SK-MEL-5 (cell line): ENCODE data around the gene TTC27. TPM values are rescaled to one million over a fixed set of nuclear protein-coding genes. Genes with fewer than 3 reads are reported as not detected.
"Not testable (repeated sequence)": the region's sequence is repeated elsewhere in the genome, so short reads cannot be mapped to it uniquely, and the experiment has no call there.

Experiments used
- DNase-seq: peaks from one replicate; pipeline ENCODE4 v3.0.0-alpha.2; 2016; ENCODE audit warnings: low read depth, low spot score
- in situ Hi-C: cut with HindIII; loops from 2 replicates; pipeline ENCODE4 v1.10.0; 2016; ENCODE audit warnings: low sequenced_read_pairs, high pct_unique_total_duplicates, low pct_unique_long_range_greater_than_20kb
- total RNA-seq: library from RNA; depleted of rRNA; stranded (reverse); fragments of >200 nt; shearing (Covaris generic); gene quantifications from 2 replicates; pipeline ENCODE4 v1.2.3, GENCODE V29; 2014

The TTC27 gene
- total RNA-seq, 1 experiment from 2014 or later: 28.7 TPM

DNA sequence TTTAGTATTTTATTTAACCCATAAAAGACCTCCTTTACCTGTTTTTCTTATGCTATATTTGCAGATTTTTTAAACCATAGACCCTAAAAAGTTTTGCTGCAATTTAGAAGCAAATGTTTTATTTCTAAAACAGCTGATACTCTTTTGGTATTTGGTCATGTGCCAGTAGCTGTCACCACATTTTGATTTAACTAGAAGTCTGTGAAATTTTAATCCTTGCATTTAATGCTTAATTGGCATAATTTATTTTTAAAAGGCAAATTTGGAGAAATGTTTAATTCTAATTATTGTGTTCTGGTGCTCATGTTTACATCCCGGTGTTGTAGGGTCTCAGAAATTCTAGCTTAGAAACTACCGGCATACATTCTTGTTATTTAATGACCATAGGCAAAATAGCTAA is 111.8 kb downstream of the TTC27 start:
- in situ Hi-C loops: no loop called here
- DNase-seq: no peak

DNA sequence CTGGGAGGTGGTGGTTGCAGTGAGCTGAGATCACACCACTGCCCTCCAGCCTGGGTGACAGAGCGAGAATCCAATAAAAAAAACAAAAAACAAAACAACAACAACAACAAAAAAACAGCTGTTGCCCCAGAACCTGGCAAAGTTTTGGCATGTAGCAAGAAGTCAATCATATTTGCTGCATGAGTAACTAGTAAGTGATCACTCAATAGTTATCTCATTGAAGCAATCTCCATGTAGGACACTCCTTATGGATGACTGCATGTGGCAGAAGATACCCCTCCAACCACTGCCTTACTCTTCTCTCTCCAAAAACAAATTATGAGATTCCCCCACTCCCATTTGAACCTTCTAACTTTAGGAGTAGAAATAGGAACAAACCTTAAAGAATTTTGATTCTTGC is 113.7 kb downstream of the TTC27 start:
- DNase-seq: no peak
- in situ Hi-C loops: no loop called here

DNA sequence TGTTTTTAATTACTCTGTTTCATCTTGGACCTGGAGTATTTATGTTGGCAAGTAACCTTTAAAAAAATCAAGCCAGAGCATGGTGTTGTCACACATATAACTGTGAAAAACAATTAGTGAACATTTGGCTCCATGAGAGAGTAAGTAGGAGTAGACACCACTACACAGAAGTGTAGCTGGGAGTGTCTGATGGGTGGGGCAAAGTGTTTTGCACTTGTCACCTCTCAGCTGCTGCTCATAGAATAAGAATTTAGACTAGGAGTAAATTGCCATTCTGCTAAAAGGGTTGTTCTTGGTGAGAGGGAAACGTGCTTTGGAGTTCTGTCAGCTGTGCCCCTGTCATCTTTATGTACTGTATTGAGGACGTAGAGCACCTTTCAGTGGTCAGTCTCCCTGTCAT is 114.5 kb downstream of the TTC27 start:
- no peak for DNase-seq
- in situ Hi-C loops: no loop called here

DNA sequence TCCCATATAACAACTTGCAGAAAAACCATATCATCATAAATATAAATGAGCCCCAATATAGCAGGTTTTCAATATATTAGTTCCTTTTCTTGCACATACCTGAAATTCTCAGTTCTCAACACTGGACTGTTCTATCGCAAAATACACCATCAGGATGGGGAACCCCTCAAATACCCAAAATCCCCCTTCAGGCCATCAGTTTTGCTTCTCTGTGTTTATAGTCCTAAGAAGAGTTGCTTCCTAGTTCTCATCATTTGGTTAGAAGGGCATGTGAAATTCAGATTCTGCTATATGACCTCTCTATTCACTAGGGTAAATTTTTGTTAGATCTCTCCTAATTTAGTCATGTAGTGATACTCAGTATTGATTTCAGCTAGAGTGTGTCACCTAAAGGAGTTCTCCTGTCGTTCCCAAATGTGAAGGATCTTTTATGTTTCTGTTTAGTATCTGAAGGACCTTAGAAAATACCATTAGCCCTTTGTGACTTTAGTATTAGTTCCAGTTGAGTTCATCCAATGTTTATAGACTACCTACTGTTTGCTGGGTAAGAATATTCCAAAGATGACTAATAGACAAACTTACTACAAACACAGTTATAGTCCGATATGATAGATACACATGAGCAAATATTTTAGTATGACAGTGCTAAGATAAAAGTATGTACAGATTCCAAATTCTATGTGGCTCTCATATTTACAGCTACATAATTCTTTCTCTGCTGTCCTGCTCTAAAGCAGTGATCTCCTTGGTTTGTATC is 115.8 kb downstream of the TTC27 start:
- no peak for DNase-seq
- in situ Hi-C loops: no loop called here

DNA sequence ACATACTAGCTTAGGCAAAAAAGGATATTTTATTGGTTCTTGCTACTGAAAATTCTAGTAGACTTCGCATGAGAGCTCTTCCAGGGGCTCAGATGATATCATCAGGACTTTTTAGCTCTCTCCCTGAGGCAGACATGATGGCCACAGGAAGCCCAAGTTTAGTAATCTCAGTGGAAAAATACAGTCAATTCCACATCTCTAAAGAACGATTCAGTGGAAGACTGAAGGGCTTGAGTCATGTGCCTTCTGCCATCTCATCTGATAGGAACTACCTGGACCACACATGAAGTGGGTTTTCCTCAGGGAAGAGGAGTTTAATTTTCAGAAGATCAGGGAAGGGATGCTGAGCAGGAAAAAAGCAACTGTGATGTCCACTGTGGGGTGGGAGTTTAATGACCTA is 117.3 kb downstream of the TTC27 start:
- in situ Hi-C loops: no loop called here
- DNase-seq: no peak

DNA sequence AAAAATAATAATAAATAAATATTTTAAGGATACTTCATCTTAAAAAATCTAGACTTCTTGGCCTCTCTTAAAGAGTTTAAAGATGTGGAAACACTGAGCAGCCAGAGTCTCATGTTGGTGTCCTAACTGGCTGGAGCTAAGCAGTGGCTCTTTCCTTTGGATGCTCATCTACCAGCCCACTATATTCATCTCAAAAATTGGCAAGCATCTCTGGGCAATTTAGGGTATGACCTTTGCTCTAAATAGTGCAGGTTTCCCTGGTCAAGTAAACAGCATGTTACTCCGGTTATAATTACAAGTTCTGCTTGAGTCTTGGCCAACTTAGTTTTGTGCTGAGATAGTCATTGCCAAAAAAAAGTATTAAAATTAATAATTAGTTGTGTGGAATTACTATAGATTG is 117.8 kb downstream of the TTC27 start:
- in situ Hi-C loops: no loop called here
- DNase-seq: no peak

DNA sequence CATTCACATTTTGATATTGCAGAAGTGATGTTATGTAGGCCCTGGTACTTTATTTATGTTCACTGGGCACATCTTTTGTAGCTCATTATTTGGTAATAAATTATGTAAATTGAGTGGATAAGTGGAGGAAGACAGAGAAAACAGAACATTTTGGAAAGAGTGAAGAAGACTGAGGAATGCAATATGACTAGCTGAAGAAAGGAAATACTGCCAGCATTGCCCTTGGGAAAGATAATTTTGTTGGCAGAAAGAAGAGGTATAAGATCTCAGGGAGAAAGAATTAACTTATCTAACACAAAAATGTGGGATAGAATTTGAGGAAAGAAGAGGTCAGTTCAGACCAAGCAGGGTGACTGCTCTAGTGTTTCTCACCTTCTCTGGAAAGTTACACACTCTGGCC is 118.8 kb downstream of the TTC27 start:
- in situ Hi-C loops: no loop called here

DNA sequence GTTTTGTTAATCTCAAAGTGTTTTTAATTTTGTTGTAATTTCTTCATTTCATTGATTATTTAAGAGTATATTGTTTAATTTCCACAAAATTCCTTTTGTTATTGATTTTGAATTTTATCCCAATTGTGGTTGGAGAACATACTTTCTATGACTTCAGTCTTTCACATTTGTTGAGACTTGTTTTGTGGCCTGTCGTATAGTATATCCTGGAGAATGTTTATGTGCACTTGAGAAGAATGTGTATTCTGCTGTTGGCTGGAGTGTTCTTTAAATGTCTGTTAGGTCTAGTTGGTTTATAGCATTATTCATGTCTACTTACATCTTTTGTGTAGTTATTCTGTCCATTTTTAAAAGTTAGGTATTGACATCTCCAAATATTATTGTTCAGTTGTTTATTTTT is 120.3 kb downstream of the TTC27 start:
- in situ Hi-C loops: no loop called here
- no peak for DNase-seq

More for the DNA sequence above, 118.8 kb downstream of the TTC27 start:
- DNase-seq: no peak

DNA sequence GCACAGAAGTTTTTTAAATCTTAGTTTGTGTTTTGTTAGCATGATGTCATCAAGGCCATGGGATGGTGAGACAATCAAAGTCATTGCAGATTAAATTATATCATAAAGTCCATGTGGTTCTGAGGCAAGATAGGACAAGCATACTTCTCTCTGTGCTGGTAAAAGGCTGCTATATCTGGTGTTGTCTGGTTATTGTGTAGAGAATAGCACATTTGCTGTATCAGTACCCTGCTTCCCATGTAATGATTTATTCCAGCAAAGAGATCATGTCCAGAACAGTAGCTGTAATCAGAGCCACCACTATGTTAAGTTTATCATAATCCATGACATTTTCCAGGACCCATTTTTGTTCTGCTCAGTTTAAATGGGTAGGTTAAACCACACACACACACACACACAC is 123.0 kb downstream of the TTC27 start:
- in situ Hi-C loops: no loop called here
- DNase-seq: no peak

DNA sequence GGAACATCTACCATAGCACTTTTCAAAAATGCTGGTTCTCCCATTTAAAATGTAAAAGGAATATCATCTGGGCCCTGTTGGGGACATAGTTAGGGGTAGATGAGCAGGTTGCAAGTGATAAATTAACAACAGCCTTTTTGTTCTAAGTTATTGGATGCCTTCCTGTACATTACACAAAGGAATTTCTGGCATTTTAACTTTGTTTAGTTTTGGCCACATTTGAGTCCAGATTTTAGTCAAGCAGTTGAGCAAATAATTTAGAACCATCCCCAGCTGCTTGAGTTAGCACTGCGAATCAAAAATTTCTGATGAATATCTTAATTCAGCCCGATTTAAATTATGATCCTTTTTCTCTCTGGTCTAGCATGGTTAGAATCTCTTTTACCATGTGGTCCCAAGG is 124.4 kb downstream of the TTC27 start:
- in situ Hi-C loops: no loop called here

DNA sequence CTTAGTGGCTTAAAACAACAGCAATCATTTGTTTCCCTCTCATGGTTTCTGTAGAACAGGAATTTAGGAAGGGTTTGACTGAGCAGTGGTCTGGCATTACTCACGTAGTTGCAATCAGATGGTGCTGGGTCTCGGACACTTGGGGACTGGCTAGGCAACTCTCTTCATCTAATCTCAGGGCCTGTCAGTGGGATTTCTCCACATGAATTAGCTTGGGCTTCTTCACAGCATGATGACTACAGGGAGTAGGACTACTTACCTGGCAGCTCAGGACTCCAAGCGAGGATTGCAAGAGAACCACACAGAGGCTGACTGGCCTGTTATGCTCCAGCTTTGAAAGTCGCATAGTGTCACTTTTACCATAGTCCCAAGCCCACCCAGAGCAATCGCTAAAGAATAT is 125.1 kb downstream of the TTC27 start:
- in situ Hi-C loops: no loop called here
- no peak for DNase-seq

More for the DNA sequence above, 124.4 kb downstream of the TTC27 start:
- DNase-seq: no peak

DNA sequence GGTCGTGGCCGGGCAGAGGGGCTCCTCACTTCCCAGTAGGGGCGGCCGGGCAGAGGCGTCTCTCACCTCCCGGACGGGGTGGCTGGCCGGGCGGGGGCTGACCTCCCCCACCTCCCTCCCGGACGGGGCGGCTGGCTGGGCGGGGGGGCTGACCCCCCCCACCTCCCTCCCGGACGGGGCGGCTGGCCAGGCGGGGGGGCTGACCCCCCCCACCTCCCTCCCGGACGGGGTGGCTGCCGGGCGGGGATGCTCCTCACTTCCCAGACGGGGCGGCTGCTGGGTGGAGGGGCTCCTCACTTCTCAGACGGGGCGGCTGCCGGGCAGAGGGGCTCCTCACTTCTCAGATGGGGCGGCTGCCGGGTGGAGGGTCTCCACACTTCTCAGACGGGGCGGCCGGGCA is 126.8 kb downstream of the TTC27 start:
- DNase-seq, in situ Hi-C loops: not testable (repeated sequence)

DNA sequence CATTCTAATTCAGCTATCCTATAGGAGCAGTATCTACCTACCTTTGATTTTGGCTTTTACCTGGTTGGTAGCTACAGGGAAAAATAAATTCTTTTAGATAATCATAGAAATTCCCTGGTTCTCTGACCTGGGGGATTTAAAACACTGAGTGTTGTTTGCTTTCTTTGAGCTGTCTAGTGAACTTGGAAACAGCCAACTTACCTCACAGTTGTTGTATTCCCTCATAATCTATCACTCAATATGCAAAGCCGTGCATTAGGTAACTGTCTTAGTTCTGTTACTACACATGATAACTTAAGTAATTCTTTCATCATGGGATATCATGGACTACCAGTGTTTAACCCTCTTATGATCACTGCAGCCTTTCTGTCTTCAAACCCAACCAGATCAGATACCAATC is 127.8 kb downstream of the TTC27 start:
- no peak for DNase-seq
- in situ Hi-C loops: no loop called here

DNA sequence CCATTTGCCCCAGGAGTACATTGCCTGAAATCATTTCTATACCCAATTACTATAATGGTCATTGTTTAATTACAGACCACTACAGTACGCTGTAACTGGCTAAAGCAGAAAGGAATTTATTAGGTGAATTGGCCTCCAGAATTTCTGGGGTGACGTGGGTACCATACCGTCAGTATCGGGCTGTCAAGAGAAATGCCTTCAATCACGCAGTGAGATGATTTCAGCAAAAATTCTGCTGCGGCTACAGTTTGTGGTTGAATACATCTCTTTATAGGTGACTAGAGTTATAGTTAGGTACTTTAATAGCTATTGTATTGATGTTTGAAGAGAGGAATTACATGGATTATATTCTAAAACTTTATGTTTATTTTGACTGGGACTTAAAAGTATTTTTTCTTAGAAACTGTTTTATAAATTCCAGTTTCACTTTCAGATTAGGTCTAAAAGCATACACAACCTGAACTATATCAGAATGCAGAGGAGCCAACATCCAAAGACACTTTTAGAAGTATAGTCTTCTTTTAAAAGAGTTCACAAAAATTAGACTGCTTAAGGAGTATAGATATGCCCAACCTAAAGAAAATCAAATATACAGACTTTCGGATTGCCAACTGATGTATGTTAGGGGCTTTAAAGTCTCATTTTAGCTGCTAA is 128.4 kb downstream of the TTC27 start:
- in situ Hi-C loops: no loop called here
- DNase-seq: no peak

DNA sequence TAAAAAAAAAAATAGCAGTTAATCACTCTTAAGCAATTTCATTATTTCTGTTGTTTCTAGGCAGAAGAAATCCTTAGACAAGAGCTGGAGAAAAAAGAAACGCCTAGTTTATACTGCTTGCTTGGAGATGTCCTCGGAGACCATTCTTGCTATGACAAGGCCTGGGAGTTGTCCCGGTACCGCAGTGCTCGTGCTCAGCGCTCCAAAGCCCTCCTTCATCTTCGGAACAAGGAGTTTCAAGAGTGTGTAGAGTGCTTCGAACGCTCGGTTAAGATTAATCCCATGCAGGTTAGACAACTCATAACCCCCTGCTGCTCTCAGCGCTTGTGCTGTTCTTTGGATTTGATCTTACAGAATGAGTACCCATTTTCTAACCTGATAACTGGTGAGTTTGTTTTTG is 130.4 kb downstream of the TTC27 start:
- in situ Hi-C loops: no loop called here
- DNase-seq: no peak

DNA sequence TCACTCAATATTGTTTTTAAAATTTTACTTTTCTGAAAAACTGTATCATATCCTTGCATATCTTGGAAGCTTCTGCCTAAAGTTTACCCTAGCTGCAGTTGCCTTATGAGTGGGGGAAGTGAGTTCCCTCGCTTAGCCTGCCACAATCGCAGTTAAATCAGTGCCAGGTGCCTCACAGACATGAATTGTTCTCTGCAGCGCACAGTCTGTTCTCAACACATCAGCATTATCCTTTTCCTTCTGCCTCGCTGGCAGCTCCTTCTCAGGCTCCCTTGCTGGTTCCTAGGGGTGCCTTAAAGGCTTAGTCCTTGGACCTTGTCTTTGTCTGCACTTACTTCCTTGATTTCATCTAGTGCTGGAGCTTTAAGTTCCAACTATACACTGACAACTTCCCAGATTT is 132.8 kb downstream of the TTC27 start:
- in situ Hi-C loops: no loop called here
- no peak for DNase-seq

DNA sequence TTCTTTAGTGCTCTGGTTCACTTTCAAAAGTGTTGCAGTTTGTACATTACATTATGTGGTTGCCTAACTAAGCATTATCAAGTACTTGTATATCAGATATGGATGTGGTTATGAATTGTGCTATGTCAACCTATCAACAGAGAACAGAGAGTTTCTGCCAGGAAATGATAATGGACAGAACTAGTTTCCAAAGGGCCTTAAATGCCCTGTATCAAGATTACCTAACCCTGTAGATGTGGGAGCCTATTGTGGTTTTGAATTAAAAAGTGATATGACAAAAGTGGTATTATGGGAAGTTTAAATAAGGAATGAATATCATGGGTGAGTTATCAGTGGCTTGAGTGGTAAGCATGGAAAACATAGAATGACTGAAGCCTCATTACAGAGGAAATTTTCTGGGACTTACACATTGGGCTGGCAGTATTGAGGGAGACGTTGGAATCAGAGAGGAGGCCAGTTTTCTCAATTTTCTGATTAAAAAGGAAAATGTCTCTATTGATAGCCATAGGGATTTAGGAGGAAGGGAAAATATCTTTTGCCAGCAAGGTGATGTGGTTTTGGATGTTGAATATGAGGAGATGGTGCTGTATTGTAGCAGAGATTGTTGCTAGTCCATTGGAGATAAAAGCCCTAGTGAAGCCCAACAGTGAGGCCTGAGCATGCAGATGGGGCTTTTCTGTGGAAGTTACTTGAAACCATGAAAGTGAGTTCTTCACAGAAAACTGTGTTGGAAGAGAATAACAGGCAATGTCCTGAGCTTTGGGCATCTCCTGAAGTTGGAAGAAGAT is 140.7 kb downstream of the TTC27 start:
- in situ Hi-C loops: no loop called here

DNA sequence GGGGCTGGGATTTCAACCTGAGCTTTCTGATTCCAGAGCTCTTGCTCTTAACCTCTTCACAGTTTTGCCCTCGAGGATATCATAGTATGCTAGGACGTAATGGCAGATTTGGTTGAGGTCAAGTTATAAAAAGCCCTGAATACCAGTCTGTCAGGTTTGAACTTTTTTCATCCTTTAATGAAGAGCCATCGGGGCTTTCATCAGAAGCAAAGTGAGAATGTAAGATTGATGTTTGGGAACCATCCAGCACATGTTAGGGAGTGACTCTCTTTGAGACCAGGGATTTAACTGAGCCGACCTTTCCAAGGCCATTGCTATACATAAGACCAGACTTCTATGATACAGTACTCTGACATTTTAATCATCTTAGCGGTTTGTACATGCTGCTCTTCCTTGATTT is 142.5 kb downstream of the TTC27 start:
- in situ Hi-C loops: no loop called here
- no peak for DNase-seq

More for the DNA sequence above, 140.7 kb downstream of the TTC27 start:
- DNase-seq: no peak
